Measurements from ENCODE around the gene TMEM30A.
A peak's percentile ranks its signal among the peaks of the same experiment; 100 is the strongest.

TMEM30A gene

DNA sequence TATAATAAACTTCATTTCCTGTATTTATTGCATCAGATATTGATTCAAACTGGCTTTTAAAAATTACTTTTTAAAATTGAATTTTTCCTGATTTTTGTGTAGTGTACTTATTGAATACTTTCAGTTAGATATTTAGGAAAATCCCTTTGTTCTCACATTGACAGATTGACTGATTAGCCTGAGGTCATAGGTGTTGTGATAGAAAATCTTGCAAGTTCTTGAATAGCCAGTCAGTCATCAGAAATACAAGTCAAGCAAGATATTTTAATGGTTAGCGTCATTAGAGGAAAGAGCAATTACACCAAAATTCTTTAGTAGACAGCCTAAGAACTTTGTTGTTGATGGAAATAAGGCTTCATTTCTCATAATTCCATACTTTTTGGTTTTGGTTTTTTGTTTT, 3.4 kb upstream of the TMEM30A start:
- Histone ChIP-seq H3K27ac (ENCODE audit: low read length) (no peak overlapping the region), H2AFZ (ENCODE audit: low read depth, low read length) (no peak overlapping the region), H3K9me3 (ENCODE audit: insufficient read depth, low read length, severe bottlenecking) (no peaks in the 10 kb centered on the region), H3K27me3 (ENCODE audit: insufficient read depth, low read length, poor library complexity) (no peaks in the 10 kb centered on the region), H3K4me2 (ENCODE audit: insufficient read depth, low read length) (peak overlapping the region; percentile 75; the same call in 1 of the 2 replicates), H3K9ac (ENCODE audit: low read depth, low read length) (no peak overlapping the region), H3K79me2 (ENCODE audit: insufficient read depth, low read length) (peaks cover 46% of the 10 kb centered on the region), H4K20me1 (ENCODE audit: insufficient read depth, low read length) (peaks cover 11% of the 10 kb centered on the region; the same call in 1 of the 2 replicates), H3K4me1 (ENCODE audit: insufficient read depth, low read length) (peaks cover 33% of the 10 kb centered on the region), H3K36me3 (ENCODE audit: insufficient read depth, low read length) (no peaks in the 10 kb centered on the region; the same call in 1 of the 2 replicates), H3K4me3 (ENCODE audit: low read depth in 1 of 2, low read length in 2 of 2) (no peak overlapping the region)
- TF ChIP-seq, protein P1, sequence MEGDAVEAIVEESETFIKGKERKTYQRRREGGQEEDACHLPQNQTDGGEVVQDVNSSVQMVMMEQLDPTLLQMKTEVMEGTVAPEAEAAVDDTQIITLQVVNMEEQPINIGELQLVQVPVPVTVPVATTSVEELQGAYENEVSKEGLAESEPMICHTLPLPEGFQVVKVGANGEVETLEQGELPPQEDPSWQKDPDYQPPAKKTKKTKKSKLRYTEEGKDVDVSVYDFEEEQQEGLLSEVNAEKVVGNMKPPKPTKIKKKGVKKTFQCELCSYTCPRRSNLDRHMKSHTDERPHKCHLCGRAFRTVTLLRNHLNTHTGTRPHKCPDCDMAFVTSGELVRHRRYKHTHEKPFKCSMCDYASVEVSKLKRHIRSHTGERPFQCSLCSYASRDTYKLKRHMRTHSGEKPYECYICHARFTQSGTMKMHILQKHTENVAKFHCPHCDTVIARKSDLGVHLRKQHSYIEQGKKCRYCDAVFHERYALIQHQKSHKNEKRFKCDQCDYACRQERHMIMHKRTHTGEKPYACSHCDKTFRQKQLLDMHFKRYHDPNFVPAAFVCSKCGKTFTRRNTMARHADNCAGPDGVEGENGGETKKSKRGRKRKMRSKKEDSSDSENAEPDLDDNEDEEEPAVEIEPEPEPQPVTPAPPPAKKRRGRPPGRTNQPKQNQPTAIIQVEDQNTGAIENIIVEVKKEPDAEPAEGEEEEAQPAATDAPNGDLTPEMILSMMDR (IDR thresholded peaks at IDR 0.05; ENCODE audit: borderline replicate concordance, extremely low read depth, low read length, poor library complexity, severe bottlenecking) = no peak
- no peak for TF ChIP-seq EZH2 (IDR thresholded peaks at IDR 0.05; ENCODE audit: borderline replicate concordance, low read depth, low read length, severe bottlenecking)
- DNase-seq (no peak), ATAC-seq (ENCODE audit: insufficient read depth, low read depth) (no peak)

DNA sequence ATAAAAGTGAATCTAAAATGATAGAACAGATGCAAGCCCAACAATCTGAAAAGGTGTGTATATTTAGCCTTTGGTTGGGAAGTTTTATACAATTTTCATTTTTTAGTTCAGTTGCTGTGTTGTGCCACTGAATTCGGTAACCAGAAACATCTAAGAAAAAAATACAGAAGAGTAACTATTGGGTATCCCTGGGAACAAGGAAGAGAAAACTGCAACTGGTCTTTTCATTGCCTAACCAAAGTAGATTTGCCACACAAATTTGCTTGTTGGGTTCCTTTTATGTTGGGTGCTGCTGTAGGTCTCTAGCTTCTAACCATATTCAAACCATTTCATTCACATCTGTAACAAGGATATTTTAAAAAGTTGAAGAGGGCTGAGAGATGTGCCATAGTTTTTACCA, 2.8 kb upstream of the TMEM30A start:
- H3K4me2 ChIP-seq (ENCODE audit: insufficient read depth, low read length) = peak overlapping the region; percentile 75; the same call in 1 of the 2 replicates
- peaks cover 39% of the 10 kb centered on the region for H3K4me1 ChIP-seq (ENCODE audit: insufficient read depth, low read length)
- H3K27ac ChIP-seq (ENCODE audit: low read length) = no peak overlapping the region
- no peaks in the 10 kb centered on the region for H3K9me3 ChIP-seq (ENCODE audit: insufficient read depth, low read length, severe bottlenecking)
- H3K36me3 ChIP-seq (ENCODE audit: insufficient read depth, low read length) = no peaks in the 10 kb centered on the region; the same call in 1 of the 2 replicates
- H3K27me3 ChIP-seq (ENCODE audit: insufficient read depth, low read length, poor library complexity) = no peaks in the 10 kb centered on the region
- H3K79me2 ChIP-seq (ENCODE audit: insufficient read depth, low read length) = peaks cover 51% of the 10 kb centered on the region
- H3K9ac ChIP-seq (ENCODE audit: low read depth, low read length) = no peak overlapping the region
- H2AFZ ChIP-seq (ENCODE audit: low read depth, low read length) = no peak overlapping the region
- no peak for DNase-seq
- TF ChIP-seq, protein P1 (IDR thresholded peaks at IDR 0.05; ENCODE audit: borderline replicate concordance, extremely low read depth, low read length, poor library complexity, severe bottlenecking) = no peak
- TF ChIP-seq EZH2 (IDR thresholded peaks at IDR 0.05; ENCODE audit: borderline replicate concordance, low read depth, low read length, severe bottlenecking) = no peak
- no peak for ATAC-seq (ENCODE audit: insufficient read depth, low read depth)
- H3K4me3 ChIP-seq (ENCODE audit: low read depth in 1 of 2, low read length in 2 of 2) = no peak overlapping the region
- H4K20me1 ChIP-seq (ENCODE audit: insufficient read depth, low read length) = peaks cover 16% of the 10 kb centered on the region; the same call in 1 of the 2 replicates

DNA sequence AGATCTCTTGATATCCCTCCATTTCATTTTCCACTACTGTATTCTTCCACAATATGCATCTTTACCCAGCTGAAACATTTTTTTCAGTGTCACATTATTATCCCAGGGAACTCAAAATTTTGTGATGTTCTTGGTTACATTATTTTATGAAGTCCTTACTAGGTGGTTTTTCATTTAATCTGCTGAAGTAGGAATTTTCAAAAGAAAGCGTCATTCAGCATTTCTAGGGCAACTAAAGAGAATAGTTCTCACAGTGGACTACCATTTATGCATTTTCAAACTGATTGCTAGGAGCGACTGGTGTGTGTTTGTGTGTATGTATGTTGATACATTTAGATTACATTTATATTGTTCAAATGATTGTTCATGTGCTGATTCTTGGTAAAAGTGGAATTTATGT, 2.4 kb upstream of the TMEM30A start:
- no peak for DNase-seq
- H3K27me3 ChIP-seq (ENCODE audit: insufficient read depth, low read length, poor library complexity) = no peaks in the 10 kb centered on the region
- TF ChIP-seq, protein P1 (IDR thresholded peaks at IDR 0.05; ENCODE audit: borderline replicate concordance, extremely low read depth, low read length, poor library complexity, severe bottlenecking) = no peak
- no peak for TF ChIP-seq EZH2 (IDR thresholded peaks at IDR 0.05; ENCODE audit: borderline replicate concordance, low read depth, low read length, severe bottlenecking)
- H3K4me2 ChIP-seq (ENCODE audit: insufficient read depth, low read length) = peak overlapping the region; percentile 75
- no peak overlapping the region for H2AFZ ChIP-seq (ENCODE audit: low read depth, low read length)
- H3K9ac ChIP-seq (ENCODE audit: low read depth, low read length) = no peak overlapping the region
- H3K9me3 ChIP-seq (ENCODE audit: insufficient read depth, low read length, severe bottlenecking) = no peaks in the 10 kb centered on the region
- H3K4me3 ChIP-seq (ENCODE audit: low read depth in 1 of 2, low read length in 2 of 2) = no peak overlapping the region
- H3K79me2 ChIP-seq (ENCODE audit: insufficient read depth, low read length) = peaks cover 56% of the 10 kb centered on the region
- no peaks in the 10 kb centered on the region; the same call in 1 of the 2 replicates for H3K36me3 ChIP-seq (ENCODE audit: insufficient read depth, low read length)
- peaks cover 43% of the 10 kb centered on the region for H3K4me1 ChIP-seq (ENCODE audit: insufficient read depth, low read length)
- no peak overlapping the region for H3K27ac ChIP-seq (ENCODE audit: low read length)
- no peak for ATAC-seq (ENCODE audit: insufficient read depth, low read depth)
- H4K20me1 ChIP-seq (ENCODE audit: insufficient read depth, low read length) = peaks cover 16% of the 10 kb centered on the region; the same call in 1 of the 2 replicates

Measured in DND-41 (cell line).